GM10266 (cell line): ENCODE results near the gene ZNF423.

Experiments used
- DNase-seq: peaks from one replicate; pipeline ENCODE4 v3.0.0; 2012; ENCODE audit errors: extremely low spot score
- CTCF ChIP-seq: IDR thresholded peaks from 2 replicates; pipeline ENCODE4 v1.5.1; 2012; ENCODE audit warnings: mild to moderate bottlenecking, low read depth; ENCODE audit not compliant: control insufficient read depth, insufficient read depth; ENCODE audit errors: missing control alignments

ZNF423 gene

GRCh38 chr16:49632086-49632794 lies 223.7 kb downstream of the ZNF423 start:
- DNase-seq = no peak
- TF ChIP-seq CTCF = no peak

GRCh38 chr16:49631187-49632041 lies 224.5 kb downstream of the ZNF423 start:
- TF ChIP-seq CTCF = no peak
- DNase-seq = no peak

- TF ChIP-seq CTCF = no peak
- no peak for DNase-seq
Measured at GRCh38 chr16:49630783-49631182, 225.1 kb downstream of the ZNF423 start.

DNA sequence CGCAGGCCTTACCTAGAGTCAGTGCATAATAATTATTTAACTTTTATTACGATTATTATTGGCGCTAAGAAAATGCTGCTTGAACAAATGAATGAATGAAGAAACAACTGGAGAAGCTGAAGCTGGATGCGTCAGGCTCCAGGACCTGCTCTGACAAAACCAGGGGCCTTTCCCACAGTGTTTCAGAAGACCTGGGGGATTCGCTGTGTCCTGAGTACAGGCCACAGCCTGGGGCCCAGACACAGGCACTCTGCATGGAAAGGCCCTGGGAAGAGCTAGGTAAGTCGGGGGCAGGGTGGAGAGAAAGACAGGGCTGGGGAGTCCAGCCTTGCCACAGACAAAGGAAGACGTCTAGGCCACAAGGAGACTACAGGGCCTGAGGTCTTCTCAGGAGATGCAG lies 226.1 kb downstream of the ZNF423 start:
- no peak for TF ChIP-seq CTCF
- no peak for DNase-seq

GRCh38 chr16:49628148-49628547 lies 227.8 kb downstream of the ZNF423 start:
- DNase-seq = no peak
- no peak for TF ChIP-seq CTCF

DNA sequence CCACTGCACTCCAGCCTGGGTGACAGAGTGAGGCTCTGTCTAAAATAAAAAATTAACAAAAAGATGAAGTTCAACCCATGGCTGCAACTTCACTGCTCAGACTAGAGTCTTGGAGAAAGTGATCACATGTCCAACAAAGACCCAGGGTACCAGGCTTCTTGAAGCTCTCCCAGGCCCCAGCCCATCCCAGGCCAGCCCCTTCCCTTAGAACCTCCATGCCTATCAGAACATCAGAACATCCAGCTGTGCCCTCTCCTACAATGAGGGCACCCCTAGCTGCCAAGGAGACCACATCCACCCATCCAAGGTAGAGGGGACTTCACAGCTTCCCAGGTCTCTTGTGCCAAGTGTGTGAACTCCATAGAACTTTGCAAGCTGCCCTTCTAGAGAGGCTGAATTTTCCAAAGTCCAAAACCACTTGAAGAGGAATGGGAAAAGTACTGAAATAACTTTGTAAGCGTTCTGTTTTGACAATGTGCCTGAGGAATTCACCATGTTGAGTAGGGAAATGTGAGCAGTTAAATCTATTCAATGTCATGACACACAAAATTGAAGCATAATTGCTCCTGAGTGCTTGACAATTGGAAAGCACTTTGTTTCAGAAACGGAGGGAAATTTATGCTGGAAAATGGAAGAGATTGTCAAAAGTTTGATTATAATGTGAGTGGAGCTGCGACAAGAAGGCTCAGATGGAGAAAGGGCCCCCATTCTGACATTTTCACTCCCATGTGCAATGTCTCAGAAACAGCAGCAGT lies 230.4 kb downstream of the ZNF423 start:
- no peak for DNase-seq
- no peak for TF ChIP-seq CTCF
